Central memory CD4-positive, alpha-beta T cell (primary cell): ENCODE results near the gene ABCA9.

Experiments used
- DNase-seq: peaks from one replicate; pipeline ENCODE4 v3.0.0; 2022

The ABCA9 gene

GRCh38 chr17:69067274-69068047, 6.7 kb upstream of the ABCA9 start:
- DNase-seq = no peak

DNA sequence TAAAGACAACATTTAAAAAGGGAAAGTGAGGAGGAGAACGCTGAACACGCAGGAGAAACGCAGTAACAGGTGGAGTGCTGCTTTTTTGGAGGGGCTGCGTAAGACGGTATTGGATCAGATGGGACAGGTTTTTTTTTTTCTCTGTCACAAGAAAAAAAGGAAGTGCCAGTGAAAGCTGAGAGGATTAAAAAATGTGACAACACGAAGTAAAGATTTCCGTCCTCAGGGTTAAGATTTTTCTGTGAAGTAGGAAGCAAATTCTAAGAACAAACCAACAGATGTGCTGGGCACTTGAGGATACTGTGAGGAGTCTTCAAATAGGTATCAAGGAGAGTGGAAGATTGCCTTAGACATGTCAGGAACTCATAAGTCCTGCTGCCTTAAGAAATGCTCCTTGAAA, 5.8 kb upstream of the ABCA9 start:
- DNase-seq = no peak

GRCh38 chr17:69065113-69065512, 4.4 kb upstream of the ABCA9 start:
- no peak for DNase-seq

- DNase-seq = no peak
Observed at GRCh38 chr17:69064476-69064875, 3.7 kb upstream of the ABCA9 start.

- DNase-seq = no peak
Observed at GRCh38 chr17:69064001-69064400, 3.3 kb upstream of the ABCA9 start.

- DNase-seq = no peak
Observed at GRCh38 chr17:69062860-69063581, 2.3 kb upstream of the ABCA9 start.

DNA sequence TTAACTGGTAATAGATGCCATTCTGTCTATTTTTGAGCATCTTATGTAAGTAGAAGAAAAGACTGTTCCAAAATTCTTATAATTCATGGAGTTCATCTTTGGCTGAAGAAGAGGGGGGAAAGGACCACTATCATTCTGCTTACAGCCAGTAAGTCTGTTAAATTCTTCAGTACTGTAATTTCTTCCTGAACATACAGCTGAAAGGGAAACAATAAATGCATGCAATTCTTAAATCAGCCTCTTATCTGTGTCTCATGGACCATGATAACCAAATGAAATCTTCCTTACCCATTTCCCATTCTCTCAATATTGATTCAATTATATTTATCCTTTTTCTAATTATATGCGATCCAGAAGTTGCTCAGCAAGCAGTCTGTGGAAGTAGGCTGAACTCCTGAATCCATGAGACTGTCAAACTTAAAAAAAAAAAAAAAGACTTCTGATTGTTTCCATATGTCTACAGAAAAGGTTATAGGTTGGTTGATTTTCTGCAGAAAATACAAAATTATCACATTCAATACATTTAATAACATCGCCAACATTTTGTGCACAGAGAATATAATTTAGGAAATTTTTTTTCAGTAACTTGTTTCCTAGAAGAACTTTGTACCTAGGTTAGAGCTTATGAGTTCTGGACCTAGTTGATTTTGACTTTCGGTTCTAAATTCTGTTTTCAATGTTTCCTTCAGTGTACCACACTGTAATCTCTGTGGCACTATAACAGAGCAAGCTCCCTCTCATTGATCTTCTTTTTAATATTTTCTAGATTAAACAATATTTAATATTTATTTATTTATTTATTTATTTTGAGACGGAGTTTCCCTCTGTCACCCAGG, 1.2 kb upstream of the ABCA9 start:
- no peak for DNase-seq

DNA sequence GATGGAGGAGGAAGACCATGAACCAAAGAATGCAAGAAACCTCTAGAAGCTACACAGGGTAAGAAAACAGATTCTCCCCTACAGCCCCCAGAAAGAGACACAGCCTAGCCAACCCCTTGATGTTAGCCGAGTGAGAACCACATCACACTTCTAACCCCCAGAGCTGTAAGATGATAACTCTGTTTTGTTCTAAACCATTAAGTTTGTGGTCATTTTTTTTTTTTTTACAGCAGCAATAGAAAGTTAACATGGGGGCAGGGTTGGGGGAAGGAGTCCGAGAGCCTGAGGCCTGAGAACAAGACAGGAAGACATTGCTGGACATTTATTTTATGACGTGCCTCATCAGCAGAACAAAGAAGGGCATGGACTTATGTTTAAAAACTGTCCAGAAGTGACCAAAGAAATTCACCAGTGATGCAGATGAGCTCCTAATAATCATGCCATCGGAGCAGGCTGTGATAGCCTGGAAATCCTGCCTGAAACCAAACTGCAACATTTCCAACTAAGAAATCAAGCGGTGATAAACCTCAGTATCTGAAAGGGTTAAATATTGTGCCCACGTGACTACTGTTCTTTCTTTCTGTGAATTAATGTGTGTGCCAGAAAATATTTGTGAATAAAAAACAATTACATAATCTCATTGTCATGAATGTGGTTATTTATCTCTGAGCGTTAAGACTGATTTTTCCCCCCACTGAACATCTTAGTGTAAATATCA, 1.1 kb downstream of the ABCA9 start:
- no peak for DNase-seq

- DNase-seq = no peak
Observed at GRCh38 chr17:69058165-69058564, 2.6 kb downstream of the ABCA9 start.

GRCh38 chr17:69057280-69057679, 3.4 kb downstream of the ABCA9 start:
- DNase-seq = no peak

DNA sequence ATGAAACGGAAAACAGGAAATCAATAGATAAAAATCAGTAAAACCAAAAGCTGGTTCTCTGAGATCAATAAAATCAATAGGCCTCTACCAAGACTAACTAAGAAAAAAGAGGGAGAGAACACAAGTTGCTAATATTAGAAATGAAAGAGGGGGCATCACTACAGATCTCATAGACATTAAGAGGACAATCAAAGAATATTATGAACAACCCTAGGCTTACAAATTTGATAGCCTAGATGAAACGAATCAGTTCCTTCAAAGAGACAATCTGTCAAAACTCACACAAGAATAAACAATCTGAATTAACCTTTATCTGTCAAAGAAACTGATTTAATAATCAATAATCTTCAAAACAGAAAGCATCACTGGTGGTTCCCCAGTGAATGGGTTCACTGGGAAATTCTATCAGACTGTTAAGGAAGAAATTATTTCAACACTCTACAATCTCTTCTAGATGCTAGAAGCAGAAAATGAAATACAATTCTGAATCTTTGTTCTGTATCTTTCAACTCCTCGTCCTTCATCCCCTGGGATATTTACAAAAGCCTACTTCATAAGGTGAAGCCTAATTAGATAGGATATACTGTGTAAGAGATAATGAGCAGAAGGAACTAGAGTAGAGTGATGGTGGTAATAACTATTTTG, 4.4 kb downstream of the ABCA9 start:
- DNase-seq = no peak

GRCh38 chr17:69055334-69055733, 5.4 kb downstream of the ABCA9 start:
- no peak for DNase-seq

DNA sequence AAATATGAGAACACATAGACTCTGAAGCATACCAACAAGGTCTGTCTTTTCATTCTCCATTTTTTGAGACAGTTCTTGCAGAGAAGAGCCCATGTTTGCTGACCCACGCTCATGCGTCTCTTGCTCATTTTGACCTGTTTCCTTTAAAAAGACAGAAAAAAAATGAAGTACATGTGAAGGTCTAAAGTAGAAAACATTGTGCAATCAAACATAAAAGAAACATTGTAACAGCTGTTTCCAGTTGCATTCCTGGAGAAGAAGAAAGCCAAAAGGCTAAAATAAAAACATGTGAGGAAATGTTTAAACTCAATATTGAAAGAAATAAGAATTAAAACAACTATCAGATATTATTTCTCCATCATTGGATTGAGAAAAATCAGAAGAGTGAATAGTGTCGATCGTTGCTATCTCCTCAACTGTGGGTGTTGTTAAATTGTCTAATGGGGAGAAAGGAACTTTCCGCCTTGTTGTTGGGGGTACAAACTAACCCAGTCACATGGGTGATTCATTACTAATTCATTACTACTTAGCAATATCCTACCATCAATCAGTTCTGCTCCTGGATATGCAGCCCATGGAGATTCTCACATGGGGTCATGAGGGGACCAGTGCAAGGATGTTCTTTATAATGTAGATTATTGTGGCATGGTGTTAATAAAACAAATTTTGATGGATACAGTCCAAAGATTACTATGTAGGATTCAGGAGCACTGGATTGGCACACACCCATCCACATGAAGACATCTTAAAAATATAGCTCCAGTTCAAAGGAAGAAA, 9.5 kb downstream of the ABCA9 start:
- no peak for DNase-seq

- DNase-seq = no peak
Observed at GRCh38 chr17:69048634-69049033, 12.1 kb downstream of the ABCA9 start.

GRCh38 chr17:69047368-69048263, 13.1 kb downstream of the ABCA9 start:
- DNase-seq = no peak

DNA sequence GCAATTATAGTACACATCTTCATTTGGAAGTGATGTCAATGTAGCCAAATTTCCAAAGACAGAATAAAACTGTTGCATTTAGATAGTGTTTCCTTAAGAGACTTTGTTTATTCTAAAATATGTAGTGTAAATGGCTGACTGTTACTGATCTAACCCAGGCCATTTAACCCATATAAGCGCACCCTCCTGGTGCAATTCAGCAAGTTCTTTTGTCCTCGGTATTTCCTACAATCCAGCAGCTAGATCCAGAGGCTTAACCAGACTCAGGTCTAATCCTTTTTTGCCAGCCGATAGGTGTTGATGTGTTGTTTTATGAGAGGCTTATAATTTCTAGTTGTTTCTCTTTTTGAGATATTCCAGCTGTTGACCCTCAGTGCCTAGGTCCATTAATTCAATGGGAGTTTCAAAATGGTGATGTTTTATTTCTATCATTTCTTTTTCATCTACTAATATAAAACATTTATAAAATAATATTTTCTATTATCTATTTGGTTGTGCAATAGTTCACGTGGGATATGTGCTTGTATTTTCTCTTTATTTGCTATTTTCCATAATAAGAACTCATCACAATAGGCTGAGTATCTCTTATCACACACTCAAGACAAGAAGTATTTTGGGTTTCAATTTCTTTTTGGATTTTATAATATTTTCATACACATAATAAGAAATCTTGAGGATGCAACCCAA, 14.5 kb downstream of the ABCA9 start:
- no peak for DNase-seq

- DNase-seq = no peak
Observed at GRCh38 chr17:69045646-69046045, 15.1 kb downstream of the ABCA9 start.

GRCh38 chr17:69044371-69044770, 16.4 kb downstream of the ABCA9 start:
- DNase-seq = no peak

DNA sequence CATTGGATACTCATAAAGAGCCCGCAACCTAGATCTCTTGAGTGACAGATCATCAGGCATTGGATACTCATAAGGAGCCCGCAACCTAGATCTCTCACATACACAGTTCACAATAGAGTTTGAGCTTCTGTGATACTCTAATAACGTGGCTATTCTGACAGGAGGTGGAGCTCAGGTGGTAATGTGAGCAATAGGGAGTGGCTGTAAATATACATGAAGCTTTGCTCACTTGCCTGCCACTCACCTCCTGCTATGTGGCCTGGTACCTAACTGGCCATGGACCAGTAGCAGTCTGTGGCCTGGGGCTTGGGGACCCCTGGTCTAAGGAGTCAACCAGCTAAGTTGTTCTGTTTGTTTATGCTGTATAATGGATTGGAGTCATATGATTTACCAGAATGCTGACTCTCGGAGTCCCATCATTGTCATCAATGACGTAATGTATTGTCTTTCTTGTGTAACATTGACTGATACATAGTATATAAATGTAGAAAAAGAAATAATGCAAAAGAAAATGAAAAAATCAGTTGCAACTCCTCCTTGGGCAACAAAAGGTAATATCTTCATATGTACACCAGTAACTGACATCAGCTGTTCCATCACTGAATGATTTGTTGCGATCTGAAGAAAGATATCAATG, 17.5 kb downstream of the ABCA9 start:
- DNase-seq = no peak
